Mammary epithelial cell (primary cell): ENCODE results near the gene SEMA3G.

Source experiments
- CTCF ChIP-seq, 2 donors: IDR thresholded peaks in 1 of 2; conservative IDR thresholded peaks in 1 of 2; 2 replicates each; pipeline ENCODE4 v1.5.1; 2011 to 2012; ENCODE audit warnings: inconsistent platforms in 2 of 2, low read length in 2 of 2, mild to moderate bottlenecking in 2 of 2, control low read depth in 1 of 2, low read depth in 1 of 2; ENCODE audit not compliant: insufficient read depth in 1 of 2; ENCODE audit errors: extremely low read depth in 1 of 2
- EZH2 ChIP-seq: IDR thresholded peaks from 2 replicates; pipeline ENCODE4 v1.6.1; 2012; ENCODE audit warnings: low read length, inconsistent platforms, borderline replicate concordance

- no peak for TF ChIP-seq EZH2
- TF ChIP-seq CTCF (conservative IDR thresholded peaks at IDR 0.05 in 1 of 2, IDR thresholded peaks at IDR 0.05 in 1 of 2; ENCODE audit: extremely low read depth in 1 of 2, insufficient read depth in 1 of 2, low read depth in 1 of 2, low read length in 2 of 2) = no peak
These were observed 3.7 kb downstream of the SEMA3G start for GRCh38 chr3:52441091-52441771.
